DOHH2 (cell line): Measurements from ENCODE around the gene RSF1.

Experiments used
- H3F3A ChIP-seq: fragments of 200-600 bp; sonication (generic), shearing (Covaris generic); 2 replicates; pipeline ENCODE4 v1.6.0; 2016; ENCODE audit warnings: antibody characterized with exemption, mild to moderate bottlenecking; ENCODE audit not compliant: control insufficient read depth, insufficient read depth
- H3K27ac ChIP-seq: fragments of 200-600 bp; sonication (generic); 2 replicates; pipeline ENCODE4 v1.5.1; 2014; ENCODE audit warnings: low read depth, mild to moderate bottlenecking, low read length, moderate library complexity
- H3K27me3 ChIP-seq: fragments of 200-600 bp; sonication (generic); 2 replicates; pipeline ENCODE4 v1.6.1; 2014; ENCODE audit warnings: mild to moderate bottlenecking, low read length, mixed read lengths; ENCODE audit not compliant: control insufficient read depth
- H3K36me3 ChIP-seq: fragments of 200-600 bp; sonication (generic); 2 replicates; pipeline ENCODE4 v1.6.1; 2014; ENCODE audit warnings: mild to moderate bottlenecking, low read length, moderate library complexity, mixed read lengths; ENCODE audit not compliant: control insufficient read depth
- H3K4me1 ChIP-seq: fragments of 200-600 bp; sonication (generic); 2 replicates; pipeline ENCODE4 v1.6.1; 2014; ENCODE audit warnings: mild to moderate bottlenecking, low read length, mixed read lengths; ENCODE audit not compliant: control insufficient read depth
- H3K4me2 ChIP-seq: fragments of 200-600 bp; sonication (generic); 2 replicates; pipeline ENCODE4 v1.6.0; 2014; ENCODE audit warnings: mild to moderate bottlenecking, low read length, moderate library complexity
- H3K4me3 ChIP-seq: fragments of 200-600 bp; sonication (generic); 2 replicates; pipeline ENCODE4 v1.5.1; 2014; ENCODE audit warnings: mild to moderate bottlenecking, low read length, mixed read lengths
- H3K79me2 ChIP-seq: fragments of 200-600 bp; sonication (generic); 2 replicates; pipeline ENCODE4 v1.6.1; 2014; ENCODE audit warnings: mild to moderate bottlenecking, low read length, mixed read lengths; ENCODE audit not compliant: control insufficient read depth
- H3K9me2 ChIP-seq: fragments of 200-600 bp; sonication (generic); replicated peaks from 2 replicates; pipeline ENCODE4 v1.6.1; 2014; ENCODE audit warnings: mild to moderate bottlenecking, low read length, mixed read lengths; ENCODE audit not compliant: control insufficient read depth
- H3K9me3 ChIP-seq: fragments of 200-600 bp; sonication (generic); 2 replicates; pipeline ENCODE4 v1.6.1; 2014; ENCODE audit warnings: antibody characterized with exemption, low read length, mixed read lengths; ENCODE audit not compliant: control insufficient read depth, insufficient read depth
- H4K20me1 ChIP-seq: fragments of 200-600 bp; sonication (generic); 2 replicates; pipeline ENCODE4 v1.6.0; 2014; ENCODE audit warnings: low read depth, mild to moderate bottlenecking, antibody characterized with exemption, low read length, moderate library complexity; ENCODE audit not compliant: control insufficient read depth, insufficient read depth
- CTCF ChIP-seq: fragments of 200-600 bp; sonication (generic); IDR thresholded peaks from one replicate; pipeline ENCODE4 v1.5.1; 2014; ENCODE audit warnings: antibody characterized with exemption, mild to moderate bottlenecking, low read depth, low read length; ENCODE audit not compliant: poor library complexity, severe bottlenecking
- EZH2phosphoT487 ChIP-seq: fragments of 200-600 bp; sonication (generic); IDR thresholded peaks from 2 replicates; pipeline ENCODE4 v1.6.1; 2017; ENCODE audit warnings: borderline replicate concordance, mild to moderate bottlenecking, antibody characterized with exemption, low read length, moderate library complexity, mixed read lengths

RSF1 gene

GRCh38 chr11:77723024-77723423 is 97.5 kb downstream of the RSF1 start:
- Histone ChIP-seq H3K27me3 (no peaks in the 10 kb centered on the region), H3K9me3 (no peaks in the 10 kb centered on the region), H3K36me3 (peaks cover 53% of the 10 kb centered on the region), H4K20me1 (no peaks in the 10 kb centered on the region), H3K79me2 (no peaks in the 10 kb centered on the region), H3K4me1 (peaks cover 21% of the 10 kb centered on the region), H3F3A (no peaks in the 10 kb centered on the region; the same call in 1 of the 2 replicates), H3K27ac (no peak overlapping the region), H3K4me3 (no peak overlapping the region), H3K9me2 (no peaks in the 10 kb centered on the region), H3K4me2 (no peak overlapping the region)
- TF ChIP-seq CTCF (no peak), EZH2phosphoT487 (no peak)

GRCh38 chr11:77710358-77710757 is 110.2 kb downstream of the RSF1 start:
- Histone ChIP-seq H3K4me3 (no peak overlapping the region), H3K4me2 (no peak overlapping the region), H3K27ac (no peak overlapping the region), H3F3A (no peaks in the 10 kb centered on the region), H3K4me1 (peaks cover 14% of the 10 kb centered on the region), H3K9me2 (no peaks in the 10 kb centered on the region), H3K27me3 (no peaks in the 10 kb centered on the region), H3K79me2 (no peaks in the 10 kb centered on the region), H4K20me1 (no peaks in the 10 kb centered on the region), H3K36me3 (0 out of 2 replicates have a peak, but pooled peaks cover 2% of the 10 kb centered on the region), H3K9me3 (no peaks in the 10 kb centered on the region)
- no peak for TF ChIP-seq CTCF
- no peak for TF ChIP-seq EZH2phosphoT487

- no peak overlapping the region for H3K4me3 ChIP-seq
- no peaks in the 10 kb centered on the region for H3K9me2 ChIP-seq
- no peak overlapping the region for H3K27ac ChIP-seq
- H3K4me1 ChIP-seq = peaks cover 14% of the 10 kb centered on the region
- H3K36me3 ChIP-seq = peaks cover 18% of the 10 kb centered on the region
- no peaks in the 10 kb centered on the region for H4K20me1 ChIP-seq
- TF ChIP-seq CTCF = no peak
- TF ChIP-seq EZH2phosphoT487 = no peak
- no peaks in the 10 kb centered on the region for H3K9me3 ChIP-seq
- H3F3A ChIP-seq = no peaks in the 10 kb centered on the region
- H3K79me2 ChIP-seq = no peaks in the 10 kb centered on the region
- H3K4me2 ChIP-seq = no peak overlapping the region
- H3K27me3 ChIP-seq = no peaks in the 10 kb centered on the region
Measured at GRCh38 chr11:77705876-77706579, 114.5 kb downstream of the RSF1 start.
